C1 segment of cervical spinal cord (tissue), 14 donors: ENCODE results near the gene GHDC.
"Not testable (repeated sequence)": the region's sequence is repeated elsewhere in the genome, so short reads cannot be mapped to it uniquely, and the experiment has no call there.

Experiments
- DNase-seq, 14 donors: peaks; one replicate each; lab custom pipeline; 2025; lab: John Stamatoyannopoulos, UW

The GHDC gene

GRCh38 chr17:42153919-42154742 is 40.2 kb downstream of the GHDC start:
- DNase-seq: no peak

- no peak for DNase-seq
Measured at GRCh38 chr17:42146911-42147607, 47.2 kb downstream of the GHDC start.

DNA sequence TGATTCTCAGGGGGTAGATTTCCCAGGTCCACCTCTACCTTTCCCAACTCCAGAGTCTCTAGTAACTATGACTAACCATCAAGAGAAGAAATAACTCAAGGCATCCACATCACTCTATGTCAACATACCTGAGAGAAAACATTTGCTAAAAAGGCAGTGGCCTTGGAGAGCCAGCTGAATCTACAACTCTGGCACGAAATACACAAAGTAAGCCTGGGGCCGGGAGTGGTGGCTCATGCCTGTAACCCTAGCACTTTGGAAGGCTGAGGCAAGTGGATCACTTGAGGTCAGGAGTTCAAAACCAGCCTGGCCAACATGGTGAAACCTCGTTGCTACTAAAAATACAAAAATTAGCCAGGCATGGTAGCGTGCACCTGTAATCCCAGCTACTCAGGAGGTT is 51.2 kb downstream of the GHDC start:
- DNase-seq: not testable (repeated sequence)

DNA sequence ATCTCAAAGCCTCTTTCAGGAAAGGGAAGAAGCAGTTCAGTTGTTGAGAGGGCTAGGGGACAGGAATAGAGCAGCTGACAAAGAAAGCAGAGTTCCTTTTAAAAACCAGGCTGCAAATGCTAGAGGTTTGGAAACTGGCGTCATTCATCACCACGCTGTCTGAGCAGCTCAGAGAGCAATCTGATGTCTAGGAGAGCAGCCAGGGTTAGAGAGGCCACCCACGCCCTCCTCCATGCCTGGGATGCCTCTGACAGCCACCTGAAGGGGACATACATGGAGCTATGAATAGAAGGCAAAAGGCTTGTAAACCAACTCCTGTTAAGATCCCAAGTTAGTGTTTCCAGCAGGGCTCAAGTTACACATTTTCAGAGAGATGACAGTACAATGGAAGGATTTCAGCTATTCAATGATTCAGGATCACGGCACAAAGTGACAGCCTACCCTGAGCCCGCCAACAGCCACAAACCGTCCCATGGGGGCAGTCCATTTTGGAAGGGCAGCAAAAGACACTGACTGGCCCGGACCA is 51.9 kb downstream of the GHDC start:
- DNase-seq: no peak

- DNase-seq: no peak
Measured at GRCh38 chr17:42141382-42141781, 52.9 kb downstream of the GHDC start.

GRCh38 chr17:42140690-42141089 is 53.6 kb downstream of the GHDC start:
- not testable (repeated sequence) for DNase-seq
